H1 (cell line): ENCODE results near the gene STK26. TPM values are rescaled to one million over a fixed set of nuclear protein-coding genes. Genes with fewer than 3 reads are reported as not detected.

Source experiments
- CTCF ChIA-PET: fragments of 300-600 bp; sonication (Branson Sonifier 250); formaldehyde crosslinking; loops from one replicate; lab custom pipeline; 2021; ENCODE audit not compliant: partially characterized antibody; lab: Charles Lee
- POLR2A ChIA-PET: fragments of 300-600 bp; sonication (Branson Sonifier 250); formaldehyde crosslinking; loops from one replicate; lab custom pipeline; 2021; ENCODE audit warnings: inconsistent platforms; ENCODE audit not compliant: partially characterized antibody; lab: Charles Lee
- DNase-seq, 2 experiments: peaks; one replicate each; pipeline versions ENCODE4 v3.0.0 to v3.0.0-alpha.2; 2010 to 2022; ENCODE audit warnings: low spot score in 2 of 2, low read depth in 1 of 2, mixed read lengths in 1 of 2
- FAIRE-seq: peaks from 2 replicates; lab custom pipeline; 2011; peaks lifted over from hg19 to GRCh38; lab: Jason Lieb, UNC
- H2AFZ ChIP-seq: 2 replicates; pipeline ENCODE4 v1.8.1; 2012; ENCODE audit warnings: low read length, inconsistent platforms
- H2AK5ac ChIP-seq: 2 replicates; pipeline ENCODE4 v1.6.1; 2013; ENCODE audit warnings: low read depth, low read length
- H2BK120ac ChIP-seq: replicated peaks from 2 replicates; pipeline ENCODE3; 2013; ENCODE audit warnings: low read depth, low read length, inconsistent platforms
- H2BK12ac ChIP-seq: 2 replicates; pipeline ENCODE4 v1.6.1; 2013; ENCODE audit warnings: low read depth, low read length
- H2BK15ac ChIP-seq: 2 replicates; pipeline ENCODE4 v1.6.1; 2013; ENCODE audit warnings: low read length
- H2BK20ac ChIP-seq: 2 replicates; pipeline ENCODE4 v1.6.1; 2013; ENCODE audit warnings: low read length
- H2BK5ac ChIP-seq: 2 replicates; pipeline ENCODE4 v1.6.1; 2013; ENCODE audit warnings: low read depth, low read length
- H3K14ac ChIP-seq: 2 replicates; pipeline ENCODE4 v1.6.1; 2013; ENCODE audit warnings: inconsistent platforms; ENCODE audit not compliant: insufficient read length
- H3K18ac ChIP-seq: 2 replicates; pipeline ENCODE4 v1.6.1; 2013; ENCODE audit warnings: low read length; ENCODE audit errors: extremely low read depth
- H3K23ac ChIP-seq: 2 replicates; pipeline ENCODE4 v1.6.1; 2013; ENCODE audit warnings: inconsistent platforms; ENCODE audit not compliant: insufficient read length
- H3K23me2 ChIP-seq: 2 replicates; pipeline ENCODE4 v1.6.1; 2013; ENCODE audit warnings: low read depth, low read length
- H3K27ac ChIP-seq: 2 replicates; pipeline ENCODE4 v1.6.1; 2011; ENCODE audit warnings: low read depth, low read length, inconsistent platforms
- H3K27me3 ChIP-seq, 4 experiments: replicated peaks in 1 of 4; 1 replicate in 1 of 4; 2 replicates in 3 of 4; pipeline versions ENCODE4 v1.6.1 to v1.8.1; 2011 to 2013; ENCODE audit warnings: low read length in 3 of 4, mild to moderate bottlenecking in 3 of 4, inconsistent platforms in 2 of 4, mixed read lengths in 2 of 4, moderate library complexity in 1 of 4; ENCODE audit not compliant: control insufficient read depth in 3 of 4, insufficient read depth in 3 of 4; ENCODE audit errors: extremely low read depth in 1 of 4
- H3K36me3 ChIP-seq, 4 experiments: 2 replicates each; pipeline versions ENCODE4 v1.6.1 to v1.8.1; 2011 to 2013; ENCODE audit warnings: mild to moderate bottlenecking in 4 of 4, low read length in 3 of 4, moderate library complexity in 2 of 4, control low read depth in 1 of 4, inconsistent platforms in 1 of 4; ENCODE audit not compliant: insufficient read depth in 4 of 4, control insufficient read depth in 2 of 4
- H3K4ac ChIP-seq: replicated peaks from 2 replicates; pipeline ENCODE3; 2013; ENCODE audit warnings: low read length, low read depth, mixed read lengths, inconsistent platforms; ENCODE audit not compliant: insufficient read length
- H3K4me1 ChIP-seq, 4 experiments: replicated peaks in 1 of 4; 1 replicate in 1 of 4; 2 replicates in 3 of 4; pipeline versions ENCODE4 v1.6.1 to v1.8.1; 2011 to 2013; ENCODE audit warnings: low read length in 3 of 4, inconsistent platforms in 2 of 4, mixed read lengths in 1 of 4; ENCODE audit not compliant: insufficient read depth in 4 of 4, control insufficient read depth in 3 of 4
- H3K4me2 ChIP-seq, 2 experiments: 2 replicates each; pipeline versions ENCODE4 v1.6.1 to v1.8.1; 2011 to 2013; ENCODE audit warnings: low read depth in 2 of 2, low read length in 2 of 2, control low read depth in 1 of 2, inconsistent platforms in 1 of 2, mild to moderate bottlenecking in 1 of 2; ENCODE audit not compliant: insufficient read depth in 1 of 2
- H3K4me3 ChIP-seq, 4 experiments: fragments of 200-600, 300-600 bp in 1 of 4; sonication (generic), shearing (Covaris generic), sonication (Bioruptor Twin) in 1 of 4; 2 replicates each; pipeline versions ENCODE4 v1.5.1 to v1.8.1; 2011 to 2016; ENCODE audit warnings: low read length in 4 of 4, low read depth in 3 of 4, control low read depth in 2 of 4, inconsistent platforms in 2 of 4, mild to moderate bottlenecking in 2 of 4, mixed read lengths in 1 of 4, moderate library complexity in 1 of 4; ENCODE audit not compliant: insufficient read depth in 2 of 4; ENCODE audit errors: extremely low read depth in 1 of 4
- H3K56ac ChIP-seq: replicated peaks from 2 replicates; pipeline ENCODE3; 2013; ENCODE audit warnings: low read depth, mild to moderate bottlenecking, mixed read lengths, low read length, inconsistent platforms; ENCODE audit not compliant: insufficient read length
- H3K79me1 ChIP-seq: 2 replicates; pipeline ENCODE4 v1.6.1; 2013; ENCODE audit warnings: low read depth, low read length, control low read depth
- H3K79me2 ChIP-seq, 2 experiments: 2 replicates each; pipeline versions ENCODE4 v1.6.1 to v1.8.1; 2012 to 2013; ENCODE audit warnings: low read length in 2 of 2, mild to moderate bottlenecking in 2 of 2, inconsistent platforms in 1 of 2; ENCODE audit not compliant: insufficient read depth in 2 of 2, control insufficient read depth in 1 of 2
- H3K9ac ChIP-seq, 4 experiments: replicated peaks in 1 of 4; 1 replicate in 1 of 4; 2 replicates in 3 of 4; pipeline versions ENCODE4 v1.6.1 to v1.8.1; 2011 to 2013; ENCODE audit warnings: low read depth in 3 of 4, low read length in 3 of 4, control low read depth in 2 of 4, mild to moderate bottlenecking in 2 of 4, moderate library complexity in 2 of 4, inconsistent platforms in 1 of 4; ENCODE audit errors: extremely low read depth in 1 of 4
- H3K9me3 ChIP-seq, 2 experiments: 2 replicates each; pipeline versions ENCODE4 v1.6.1 to v1.8.1; 2012 to 2013; ENCODE audit warnings: mild to moderate bottlenecking in 2 of 2, moderate library complexity in 2 of 2, control low read depth in 1 of 2, inconsistent platforms in 1 of 2, low read depth in 1 of 2, low read length in 1 of 2, mixed read lengths in 1 of 2; ENCODE audit not compliant: insufficient read depth in 2 of 2
- H4K20me1 ChIP-seq, 2 experiments: replicated peaks in 1 of 2; 2 replicates each; pipeline versions ENCODE3 to v1.8.1; 2011 to 2013; ENCODE audit warnings: inconsistent platforms in 2 of 2, low read length in 2 of 2, mild to moderate bottlenecking in 1 of 2; ENCODE audit not compliant: insufficient read depth in 2 of 2, control insufficient read depth in 1 of 2
- H4K5ac ChIP-seq: 2 replicates; pipeline ENCODE4 v1.6.1; 2013; ENCODE audit warnings: low read length, low read depth, mixed read lengths, inconsistent platforms; ENCODE audit not compliant: insufficient read length
- H4K8ac ChIP-seq: 2 replicates; pipeline ENCODE4 v1.8.0; 2013; ENCODE audit warnings: mild to moderate bottlenecking, moderate library complexity, low read length, inconsistent platforms; ENCODE audit not compliant: insufficient read depth; ENCODE audit errors: extremely low read depth
- H4K91ac ChIP-seq: replicated peaks from 2 replicates; pipeline ENCODE3; 2013; ENCODE audit warnings: low read length, mixed read lengths, inconsistent platforms; ENCODE audit not compliant: insufficient read length
- ASH2L ChIP-seq: fragments of 200-600, 300-600 bp; sonication (generic); IDR thresholded peaks from one replicate; pipeline ENCODE4 v1.7.1; 2017; ENCODE audit warnings: low read length
- CEBPB ChIP-seq: IDR thresholded peaks from 2 replicates; pipeline ENCODE4 v1.6.1; 2012; ENCODE audit warnings: low read depth, low read length
- FOSL1 ChIP-seq: IDR thresholded peaks from 2 replicates; pipeline ENCODE4 v1.6.1; 2011; ENCODE audit warnings: mild to moderate bottlenecking, low read depth, low read length, moderate library complexity; ENCODE audit not compliant: insufficient read depth
- PHF8 ChIP-seq: fragments of 200-600 bp; sonication (generic); conservative IDR thresholded peaks from 2 replicates; pipeline ENCODE4 v1.7.1; 2012; ENCODE audit warnings: low read depth, mild to moderate bottlenecking, inconsistent platforms, low read length, moderate library complexity
- POLR2AphosphoS5 ChIP-seq: IDR thresholded peaks from 2 replicates; pipeline ENCODE4 v1.6.1; 2011; ENCODE audit warnings: low read depth, low read length
- RNF2 ChIP-seq: fragments of 200-900, 300-1000 bp; sonication (generic); IDR thresholded peaks from 2 replicates; pipeline ENCODE4 v1.7.1; 2016; ENCODE audit warnings: borderline replicate concordance, low read depth, mild to moderate bottlenecking, antibody characterized with exemption, low read length; ENCODE audit not compliant: poor library complexity, severe bottlenecking; ENCODE audit errors: missing control alignments
- RXRA ChIP-seq: IDR thresholded peaks from 2 replicates; pipeline ENCODE4 v1.6.1; 2011; ENCODE audit warnings: low read depth, mild to moderate bottlenecking, low read length, moderate library complexity; ENCODE audit not compliant: insufficient read depth
- SAP30 ChIP-seq: fragments of 300-600 bp; sonication (generic); IDR thresholded peaks from 2 replicates; pipeline ENCODE4 v1.7.1; 2012; ENCODE audit warnings: low read length, moderate library complexity, mild to moderate bottlenecking, inconsistent platforms; ENCODE audit not compliant: insufficient read depth, insufficient replicate concordance
- SIN3A ChIP-seq, 2 experiments: IDR thresholded peaks in 1 of 2; conservative IDR thresholded peaks in 1 of 2; 2 replicates each; pipeline ENCODE4 v1.6.1; 2011 to 2012; ENCODE audit warnings: low read length in 2 of 2, improper control_type of control experiment in 1 of 2, low read depth in 1 of 2, mild to moderate bottlenecking in 1 of 2
- SIX5 ChIP-seq: IDR thresholded peaks from 2 replicates; pipeline ENCODE4 v1.6.1; 2011; ENCODE audit warnings: mild to moderate bottlenecking, low read depth, low read length
- SUZ12 ChIP-seq: fragments of 200-600 bp; sonication (generic); IDR thresholded peaks from 2 replicates; pipeline ENCODE4 v1.6.1; 2012; ENCODE audit warnings: mild to moderate bottlenecking, inconsistent platforms, low read length, moderate library complexity, mixed read lengths
- TBP ChIP-seq: IDR thresholded peaks from 2 replicates; pipeline ENCODE4 v1.6.1; 2011; ENCODE audit warnings: low read depth, low read length, improper control_type of control experiment
- TCF12 ChIP-seq: IDR thresholded peaks from 2 replicates; pipeline ENCODE4 v1.6.1; 2011; ENCODE audit warnings: low read depth, mild to moderate bottlenecking, low read length
- ZNF274 ChIP-seq: IDR thresholded peaks from 2 replicates; pipeline ENCODE4 v1.7.0; 2012; ENCODE audit warnings: low read length, borderline replicate concordance; ENCODE audit errors: extremely low read depth
- WGBS, 2 experiments: shearing (Covaris generic) in 1 of 2; methylation state at CpG; one replicate each; pipeline versions ENCODE4 v1.1.6 to v1.1.7; 2013 to 2015; ENCODE audit warnings: low lambda C conversion rate in 2 of 2, mixed read lengths in 2 of 2, inconsistent platforms in 1 of 2, low coverage in 1 of 2, missing lambda C conversion rate in 1 of 2; ENCODE audit not compliant: insufficient replicate concordance in 2 of 2, insufficient coverage in 1 of 2, insufficient read length in 1 of 2; ENCODE audit errors: extremely low coverage in 1 of 2, missing lambda C conversion rate in 1 of 2; 5-methylcytosine and 5-hydroxymethylcytosine counted together
- polyA plus RNA-seq, 7 experiments: library from polyadenylated mRNA; depleted of rRNA in 3 of 7; stranded (reverse) in 5 of 7; unstranded in 2 of 7; fragments of >200 nt in 5 of 7; fragments of 200-250 nt in 2 of 7; gene quantifications; 1 replicate in 5 of 7; 2 replicates in 1 of 7; 4 replicates in 1 of 7; pipeline versions ENCODE4 v1.2.1 to v1.2.3, GENCODE V29; 2011 to 2013; ENCODE audit warnings: missing spikeins in 2 of 7, mixed read lengths in 2 of 7
- total RNA-seq: library from RNA; stranded (reverse); fragmentation: NEBNext Ultra II Directional; extraction: Animal tissue kit (Norgen Biotek cat#: 25700); gene quantifications from 2 replicates; pipeline ENCODE4 v1.2.1, GENCODE V29; 2021

The STK26 gene
- total and polyA plus RNA-seq, 2 of the 8 experiments (the other 6 are each of a cell fraction or from before 2014, with no cell fraction given): 24.2 to 98.2 TPM

- Histone ChIP-seq H2BK5ac (no peak overlapping the region), H3K56ac (no peak overlapping the region), H3K4me1 (no peaks in the 10 kb centered on the region), H3K23me2 (no peaks in the 10 kb centered on the region), H3K79me2 (peaks cover 0 to 20% of the 10 kb centered on the region in 2 experiments; a peak in 3 of 4 replicates), H3K27ac (no peak overlapping the region), H2AFZ (no peak overlapping the region), H3K9ac (no peak overlapping the region), H4K5ac (no peak overlapping the region), H3K4me2 (no peak overlapping the region), H3K14ac (no peak overlapping the region), H4K8ac (no peak overlapping the region), H3K4ac (no peak overlapping the region), H2BK15ac (no peak overlapping the region), H3K36me3 (peaks cover 0 to 6% (median under 1%) of the 10 kb centered on the region in 4 experiments; a peak in 3 of 8 replicates), H3K27me3 (no peaks in the 10 kb centered on the region), H3K9me3 (no peaks in the 10 kb centered on the region), H2BK20ac (no peak overlapping the region), H3K4me3 (no peak overlapping the region), H4K20me1 (no peaks in the 10 kb centered on the region), H3K23ac (no peak overlapping the region), H2BK12ac (no peak overlapping the region), H4K91ac (no peak overlapping the region), H2BK120ac (no peak overlapping the region), H3K18ac (no peak overlapping the region), H3K79me1 (peaks cover 4% of the 10 kb centered on the region), H2AK5ac (no peak overlapping the region)
- CTCF ChIA-PET: no interaction called here
- FAIRE-seq (no peak), DNase-seq (no peak)
- POLR2A ChIA-PET: interaction anchor here (0.8 to 1.0 kb wide), 2 partner anchors 24 to 230 kb away, joined by 3 to 4 read pairs; no protein-coding TSS in a partner anchor
- 88% methylated on average over 4 of the region's 4 CpGs; no CpG with 5 or more reads in 1 of the 2 experiments for WGBS, 2 experiments
- TF ChIP-seq SIX5 (no peak), SIN3A (conservative IDR thresholded peaks at IDR 0.05 in 1 of 2, IDR thresholded peaks at IDR 0.05 in 1 of 2; ENCODE audit: low read depth in 1 of 2, low read length in 2 of 2) (no peak), SAP30 (no peak), RNF2 (no peak), TBP (no peak), SUZ12 (no peak), ASH2L (no peak), ZNF274 (no peak), RXRA (no peak), POLR2AphosphoS5 (no peak), FOSL1 (no peak), PHF8 (no peak), TCF12 (no peak), CEBPB (no peak)
Measured at GRCh38 chrX:132058050-132058449, 34.9 kb downstream of the STK26 start.
